HL-60/S4 (cell line): ENCODE measurements around the gene CRK.
"Not testable (repeated sequence)": the region's sequence is repeated elsewhere in the genome, so short reads cannot be mapped to it uniquely, and the experiment has no call there.

Experiments used
- in situ Hi-C: fragments of 300-500 bp; cut with MboI; formaldehyde crosslinking; loops from 2 replicates; pipeline ENCODE4 v1.14.3; 2022; ENCODE audit warnings: low sequenced_read_pairs

CRK gene

GRCh38 chr17:1469231-1469852, 13.3 kb upstream of the CRK start:
- in situ Hi-C loops, result no loop called here

GRCh38 chr17:1467898-1468492, 12.0 kb upstream of the CRK start:
- in situ Hi-C loops, result no loop called here

GRCh38 chr17:1467258-1467657, 11.2 kb upstream of the CRK start:
- in situ Hi-C loops, result no loop called here

- in situ Hi-C loops, result no loop called here
Measured at GRCh38 chr17:1464186-1464585, 8.2 kb upstream of the CRK start.

GRCh38 chr17:1462164-1463112, 6.4 kb upstream of the CRK start:
- in situ Hi-C loops, result no loop called here

- in situ Hi-C loops, result no loop called here
Measured at GRCh38 chr17:1461198-1461944, 5.3 kb upstream of the CRK start.

- in situ Hi-C loops, result no loop called here
Measured at GRCh38 chr17:1460233-1460632, 4.2 kb upstream of the CRK start.

GRCh38 chr17:1455291-1455796, 688 bp downstream of the CRK start:
- in situ Hi-C loops, result no loop called here

GRCh38 chr17:1454541-1454940, 1.5 kb downstream of the CRK start:
- in situ Hi-C loops, result no loop called here

GRCh38 chr17:1453694-1454093, 2.3 kb downstream of the CRK start:
- in situ Hi-C loops, result not testable (repeated sequence)

- in situ Hi-C loops, result no loop called here
Measured at GRCh38 chr17:1452836-1453235, 3.2 kb downstream of the CRK start.

- in situ Hi-C loops, result not testable (repeated sequence)
Measured at GRCh38 chr17:1450261-1450660, 5.8 kb downstream of the CRK start.

GRCh38 chr17:1449412-1449967, 6.5 kb downstream of the CRK start:
- in situ Hi-C loops, result no loop called here

- in situ Hi-C loops, result no loop called here
Measured at GRCh38 chr17:1447052-1447451, 9.0 kb downstream of the CRK start.

GRCh38 chr17:1446201-1446600, 9.8 kb downstream of the CRK start:
- in situ Hi-C loops, result no loop called here

GRCh38 chr17:1445695-1446094, 10.3 kb downstream of the CRK start:
- in situ Hi-C loops, result not testable (repeated sequence)

- in situ Hi-C loops, result not testable (repeated sequence)
Measured at GRCh38 chr17:1442721-1443120, 13.3 kb downstream of the CRK start.

GRCh38 chr17:1442187-1442586, 13.8 kb downstream of the CRK start:
- in situ Hi-C loops, result no loop called here

GRCh38 chr17:1440921-1441320, 15.1 kb downstream of the CRK start:
- in situ Hi-C loops, result no loop called here

GRCh38 chr17:1438593-1439083, 17.4 kb downstream of the CRK start:
- in situ Hi-C loops, result no loop called here
